Islet of Langerhans (tissue), 1 donor: ENCODE results near the gene PCDHAC2.

ENCODE experiments used
- FAIRE-seq: peaks from one replicate; lab custom pipeline; 2011; peaks lifted over from hg19 to GRCh38; lab: Jason Lieb, UNC

PCDHAC2 gene

DNA sequence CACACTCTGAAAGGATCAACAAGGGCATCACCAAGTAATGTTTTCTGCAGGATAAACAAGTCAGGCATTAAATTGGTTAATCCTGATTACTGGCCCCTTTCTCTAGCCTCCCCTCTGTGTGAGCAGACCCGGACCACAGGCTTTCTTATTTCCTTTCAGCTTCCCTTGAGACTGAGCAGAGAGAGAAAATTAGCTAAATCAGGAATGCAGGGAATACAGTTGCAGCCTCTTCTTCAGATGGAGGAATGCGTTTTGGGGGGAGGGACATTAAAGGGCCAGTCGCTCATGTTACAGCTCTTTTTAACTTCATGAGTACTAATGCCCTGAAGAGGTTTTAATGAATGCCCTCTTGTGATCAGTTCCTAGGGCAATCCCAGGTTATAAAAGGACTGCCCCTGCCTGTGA lies 19.8 kb downstream of the PCDHAC2 start:
- no peak for FAIRE-seq

DNA sequence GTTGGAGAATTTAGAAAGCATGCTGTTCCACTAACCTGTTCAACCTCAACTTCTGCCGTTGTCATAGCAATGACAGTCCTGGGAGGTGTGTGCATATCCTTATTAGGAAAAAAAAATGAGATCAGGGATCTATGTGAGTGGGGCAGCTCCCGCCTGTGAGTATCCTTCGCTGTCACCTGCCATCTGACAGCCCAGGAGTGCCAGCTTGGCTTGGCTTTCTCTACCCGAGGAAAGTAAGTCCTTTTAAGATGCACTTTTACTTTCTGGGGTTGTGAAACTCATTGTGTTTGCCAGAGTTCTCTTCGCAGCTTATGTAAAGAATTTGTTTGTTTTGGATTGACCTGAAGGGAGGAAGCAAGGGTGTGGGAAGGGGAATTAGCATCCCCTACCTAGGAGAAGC lies 21.8 kb downstream of the PCDHAC2 start:
- no peak for FAIRE-seq

DNA sequence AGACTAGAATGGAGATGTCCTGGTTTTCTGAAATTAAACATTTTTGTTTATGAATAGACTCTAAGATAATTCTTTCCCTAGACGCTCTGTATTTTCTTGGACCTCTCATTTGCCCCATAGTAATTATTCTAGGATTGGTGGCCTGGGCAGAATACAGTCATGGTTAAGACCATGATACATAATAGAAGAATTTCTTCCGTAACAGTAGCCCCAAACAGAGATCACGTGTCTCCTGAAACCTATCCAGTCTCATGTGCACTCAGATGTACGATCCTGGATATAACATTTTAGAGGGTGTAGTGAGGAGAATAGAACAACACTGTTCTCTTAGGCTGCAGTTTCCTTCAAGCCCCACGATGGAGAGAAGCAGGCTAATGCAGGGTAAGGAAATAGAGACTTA lies 22.3 kb downstream of the PCDHAC2 start:
- no peak for FAIRE-seq

DNA sequence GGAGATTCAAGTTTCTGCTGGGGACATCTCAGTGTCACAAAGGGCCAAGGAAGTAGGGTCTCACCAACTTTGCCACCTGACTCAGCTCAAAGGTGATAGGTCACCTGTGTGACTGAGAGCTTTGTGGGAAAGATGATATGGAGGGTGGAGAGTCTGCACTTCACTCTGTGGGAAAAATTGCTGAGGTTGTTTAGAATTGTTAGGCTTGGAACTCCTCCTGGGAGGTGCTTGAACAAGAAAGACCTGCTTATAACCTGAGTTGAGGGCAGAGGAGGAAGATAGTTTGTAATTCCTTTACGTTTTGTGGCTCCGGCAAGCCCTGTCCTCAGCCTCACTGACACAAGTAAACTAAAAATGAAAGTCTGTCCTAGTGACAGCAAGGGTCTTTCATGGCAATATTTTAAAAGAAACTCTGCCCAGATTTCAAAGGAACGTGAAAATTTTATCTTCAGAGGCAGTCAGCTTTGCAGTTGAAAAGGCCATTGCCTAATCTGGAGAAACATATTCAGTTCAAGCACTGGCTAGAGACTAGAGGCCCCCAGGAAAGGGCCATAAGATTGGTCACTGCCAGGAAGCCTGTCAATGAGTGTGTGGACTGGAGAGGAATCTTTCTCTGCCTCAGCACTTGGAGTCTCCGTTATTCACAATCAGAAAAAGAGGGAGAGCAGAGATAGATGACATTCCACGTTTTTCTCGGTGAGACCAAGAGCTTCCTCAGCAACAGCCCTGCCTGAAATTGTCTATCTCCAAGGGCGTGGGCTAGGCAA lies 23.2 kb downstream of the PCDHAC2 start:
- no peak for FAIRE-seq

DNA sequence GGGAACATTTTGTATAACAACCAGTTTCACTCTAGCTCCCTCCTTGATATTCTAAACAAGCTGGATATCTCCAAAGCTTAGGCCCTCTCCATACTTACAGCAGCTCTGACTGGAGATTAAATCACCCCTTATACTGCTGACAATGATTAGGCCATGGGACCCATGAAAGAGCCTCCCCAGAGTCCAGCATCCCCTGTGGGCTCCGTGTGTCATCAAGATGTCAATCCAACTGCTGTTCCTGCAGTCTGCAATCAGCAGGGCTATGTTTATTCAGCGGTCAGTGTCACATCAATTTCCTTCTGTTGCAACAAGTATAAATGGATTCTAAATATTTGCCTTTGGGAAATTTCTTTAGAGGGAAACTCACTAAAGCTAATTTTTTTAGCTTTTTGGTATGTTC lies 26.6 kb downstream of the PCDHAC2 start:
- no peak for FAIRE-seq

DNA sequence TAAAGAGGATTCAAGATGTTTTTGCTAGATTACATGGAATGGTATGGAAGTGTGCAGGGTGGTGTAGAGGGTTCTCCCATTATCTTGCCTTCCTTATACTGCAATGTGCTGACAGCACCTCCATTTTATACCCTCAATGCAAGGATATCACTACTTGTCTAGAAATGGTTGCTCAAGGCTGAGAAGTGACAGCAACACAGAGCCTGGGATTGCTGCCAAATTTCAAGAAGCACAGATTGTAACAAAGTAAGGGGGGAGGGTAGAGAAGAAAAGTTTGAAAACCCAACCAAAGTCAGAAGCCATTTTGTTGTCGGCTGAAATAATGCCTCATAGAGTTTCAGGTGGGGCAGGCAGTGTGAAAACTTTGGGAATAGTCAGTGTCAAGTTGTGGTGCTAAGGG lies 29.8 kb downstream of the PCDHAC2 start:
- FAIRE-seq, result no peak

DNA sequence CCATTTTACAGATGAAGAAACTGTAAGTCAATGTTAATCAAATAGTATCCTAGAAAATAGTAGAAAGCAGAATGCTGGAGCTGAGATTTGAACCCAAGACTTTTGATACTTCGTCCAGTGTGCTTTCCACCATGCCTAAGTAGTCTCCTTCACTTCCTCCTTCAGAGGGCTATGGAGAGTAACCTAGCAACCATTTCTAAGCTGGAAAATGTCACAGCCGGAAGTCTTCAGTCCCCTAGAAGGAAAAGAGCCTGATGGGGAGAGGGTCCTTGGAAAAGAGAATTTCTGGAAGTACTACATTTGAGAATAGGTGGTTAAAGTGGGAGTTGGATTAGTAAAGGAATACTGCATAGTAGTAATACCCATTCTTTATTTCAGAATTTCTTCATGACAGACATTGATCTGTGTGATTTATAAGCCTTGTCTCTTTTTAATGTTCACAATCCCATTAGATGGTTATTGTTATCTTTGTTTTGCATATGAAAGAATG lies 32.7 kb downstream of the PCDHAC2 start:
- no peak for FAIRE-seq

DNA sequence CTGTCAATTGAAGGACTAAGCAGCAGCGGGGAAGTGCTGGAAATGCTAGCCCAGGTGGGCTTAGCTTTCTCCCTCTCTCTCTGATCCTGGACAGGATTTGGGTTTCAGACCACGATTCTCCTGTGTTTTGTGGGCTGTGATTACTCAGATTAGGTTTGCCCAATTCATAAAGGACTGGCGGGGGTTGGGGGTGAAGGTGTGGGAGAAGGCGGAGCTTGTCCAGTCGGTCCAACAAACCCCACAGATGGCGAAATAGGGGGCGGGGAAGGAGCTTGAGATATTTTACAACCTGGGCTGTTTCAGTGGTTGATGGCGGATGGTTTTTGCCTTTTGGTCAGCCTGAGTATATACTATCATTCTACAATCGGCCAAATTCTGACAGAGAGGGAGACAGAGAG lies 35.2 kb downstream of the PCDHAC2 start:
- no peak for FAIRE-seq

DNA sequence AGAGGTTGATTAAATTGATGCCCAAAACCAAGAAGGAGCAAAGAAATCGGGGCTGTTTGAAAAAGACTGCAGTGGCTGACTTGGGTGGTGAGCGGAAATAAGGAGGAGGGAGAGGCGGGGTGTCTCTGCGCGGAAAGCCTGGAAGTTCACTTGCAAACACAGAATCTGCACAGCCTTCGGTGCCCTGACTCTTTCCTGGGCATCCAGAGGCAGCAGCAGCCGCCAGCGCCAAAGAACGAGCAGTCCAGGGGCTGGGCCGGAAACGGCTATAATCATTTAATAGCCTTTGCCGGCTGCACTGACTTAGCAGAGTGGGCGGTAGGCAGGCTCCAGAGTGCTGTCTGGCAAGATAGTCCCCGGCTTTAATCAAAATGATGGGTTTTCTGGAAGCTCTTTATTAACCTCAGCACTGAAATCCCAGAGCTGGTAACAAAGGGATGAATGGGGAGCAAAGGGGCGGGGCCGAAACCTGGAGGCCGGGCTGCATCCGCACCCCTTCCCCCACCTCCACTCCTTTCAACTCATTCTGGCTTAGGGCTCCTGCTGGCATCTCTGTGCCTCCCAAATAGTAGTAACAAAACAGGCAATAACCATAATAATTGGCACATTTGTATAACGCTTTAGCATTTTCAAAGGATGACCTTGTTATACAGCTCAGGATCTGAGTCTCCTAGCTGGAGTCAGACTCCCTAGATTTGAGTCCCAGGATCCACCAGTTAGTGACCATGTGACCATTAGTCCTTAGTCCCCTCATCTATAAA lies 35.7 kb downstream of the PCDHAC2 start:
- no peak for FAIRE-seq

DNA sequence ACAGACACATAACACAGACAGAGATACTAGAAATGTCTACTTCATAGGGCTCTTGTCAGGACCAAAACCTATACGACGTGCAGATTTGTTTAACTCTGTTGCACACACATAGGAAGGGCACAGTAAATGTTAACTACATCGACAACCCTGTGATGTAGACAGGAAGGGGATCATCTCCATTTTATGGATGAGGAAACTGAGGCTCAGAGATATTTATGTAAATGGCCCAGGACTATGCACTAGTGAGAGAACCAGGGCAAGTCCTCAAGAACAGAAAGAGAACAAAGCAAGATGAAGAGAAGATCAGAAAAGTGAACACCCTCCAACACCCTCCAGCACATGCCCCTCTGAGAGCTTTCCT lies 36.3 kb downstream of the PCDHAC2 start:
- no peak for FAIRE-seq

DNA sequence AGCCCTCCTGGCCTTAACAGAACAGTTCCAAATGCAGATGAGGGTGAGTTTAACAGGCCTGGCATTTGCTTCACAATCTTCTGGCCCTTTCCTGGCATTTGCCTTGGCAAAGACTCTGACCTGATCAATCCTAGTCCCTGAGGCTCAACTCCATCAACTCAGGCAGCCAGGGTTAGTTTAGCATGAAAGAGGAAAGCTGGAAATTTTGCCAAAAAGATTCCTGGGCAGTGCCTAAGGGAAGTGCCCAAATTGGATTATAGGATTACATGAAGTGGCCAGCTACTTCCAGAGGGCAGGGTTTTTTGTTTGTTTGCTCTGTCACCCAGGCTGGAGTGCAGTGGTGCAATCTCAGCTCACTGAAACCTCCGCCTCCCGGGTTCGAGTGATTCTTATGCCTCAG lies 36.8 kb downstream of the PCDHAC2 start:
- FAIRE-seq, result no peak

DNA sequence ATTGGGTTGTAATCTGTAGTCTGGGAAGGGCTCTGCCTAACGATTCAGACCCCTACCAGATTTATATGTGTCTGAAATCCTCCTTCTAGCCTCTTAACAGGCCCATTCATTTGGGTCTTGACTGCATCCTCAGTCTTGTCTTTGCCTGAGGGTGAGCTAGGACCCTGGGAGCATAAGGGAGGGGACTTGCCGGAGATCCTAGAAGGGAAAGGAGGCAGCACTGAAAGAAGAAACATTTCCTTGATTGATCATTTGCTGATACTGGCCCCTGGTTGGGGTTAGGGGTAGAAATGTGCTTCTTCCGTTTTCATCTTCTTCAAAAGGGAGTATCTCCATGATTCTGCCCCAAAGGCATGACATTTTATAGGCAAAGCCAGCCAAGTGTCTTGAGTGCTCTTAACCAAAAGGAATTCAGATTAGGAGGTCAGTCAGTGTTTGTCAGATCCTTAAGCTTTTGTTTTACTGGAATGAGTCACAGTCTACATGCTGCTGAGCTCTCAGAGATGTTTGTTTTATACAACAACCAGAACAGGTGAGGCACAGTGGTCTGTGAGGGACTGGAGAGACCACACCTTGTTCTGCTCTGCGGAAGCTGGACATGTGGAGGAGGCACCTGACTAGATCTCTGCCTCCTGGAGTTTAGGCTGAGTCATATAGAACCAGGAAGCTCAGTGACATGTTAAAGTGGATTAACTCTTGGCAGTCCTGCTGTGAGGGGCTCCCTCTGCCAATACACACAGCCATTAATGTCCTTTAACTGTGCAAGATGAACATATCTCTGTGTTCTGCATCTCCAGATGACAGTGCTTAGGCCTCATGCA lies 37.7 kb downstream of the PCDHAC2 start:
- no peak for FAIRE-seq

DNA sequence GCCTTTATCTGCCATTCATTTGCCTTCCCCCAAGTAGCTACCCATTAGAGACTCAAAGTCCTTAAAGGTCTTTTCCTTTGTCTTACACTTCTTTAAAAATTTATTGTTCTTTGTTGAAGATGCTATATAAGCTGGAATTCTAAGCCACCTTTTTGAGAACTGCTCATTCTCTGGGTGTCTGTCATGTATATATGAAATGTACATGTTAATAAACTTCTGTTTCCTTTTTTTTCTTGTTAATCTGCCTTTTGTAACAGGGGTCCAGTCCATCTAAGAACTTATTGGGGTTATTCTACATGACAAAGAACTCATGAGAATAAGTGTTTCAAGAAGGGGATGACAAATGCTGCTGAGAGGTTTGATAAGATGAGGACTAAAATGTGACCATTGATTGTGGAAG lies 41.5 kb downstream of the PCDHAC2 start:
- FAIRE-seq, result peak; percentile 13

DNA sequence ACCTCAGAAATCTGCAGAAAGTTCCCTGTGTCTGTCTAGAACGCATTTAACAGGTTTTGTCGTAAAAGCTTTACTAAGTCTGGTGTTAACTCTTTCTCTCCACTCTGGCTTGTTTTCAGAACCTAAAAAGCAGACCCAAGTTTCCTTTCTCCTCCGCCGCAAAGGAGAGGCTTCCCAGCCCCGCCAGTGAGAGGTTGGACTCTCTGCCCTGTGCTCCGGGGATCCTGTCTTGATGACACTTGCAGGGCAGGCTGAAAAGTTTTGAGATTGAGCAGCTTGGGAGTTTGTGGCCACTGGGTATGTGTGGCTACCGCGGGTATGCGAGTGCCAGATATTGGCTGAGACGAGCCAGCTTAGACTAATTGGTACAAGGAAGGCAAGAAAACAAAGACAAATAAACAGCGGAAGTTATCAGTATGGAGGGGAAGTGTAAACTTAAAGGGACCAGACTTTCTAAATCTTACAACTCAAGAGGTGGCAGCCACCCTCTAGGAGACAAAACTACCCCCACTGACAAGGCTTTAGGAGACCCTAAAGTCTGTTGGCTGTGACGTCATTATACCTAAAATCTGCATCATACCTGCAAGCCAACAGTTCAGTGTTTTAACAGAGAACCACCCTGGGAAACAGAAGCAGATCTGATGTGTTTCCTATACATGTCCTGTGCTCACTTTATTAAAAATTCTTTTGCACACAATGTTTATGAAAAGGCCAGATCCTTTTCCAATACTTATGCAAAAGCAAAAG lies 43.9 kb downstream of the PCDHAC2 start:
- FAIRE-seq, result no peak

DNA sequence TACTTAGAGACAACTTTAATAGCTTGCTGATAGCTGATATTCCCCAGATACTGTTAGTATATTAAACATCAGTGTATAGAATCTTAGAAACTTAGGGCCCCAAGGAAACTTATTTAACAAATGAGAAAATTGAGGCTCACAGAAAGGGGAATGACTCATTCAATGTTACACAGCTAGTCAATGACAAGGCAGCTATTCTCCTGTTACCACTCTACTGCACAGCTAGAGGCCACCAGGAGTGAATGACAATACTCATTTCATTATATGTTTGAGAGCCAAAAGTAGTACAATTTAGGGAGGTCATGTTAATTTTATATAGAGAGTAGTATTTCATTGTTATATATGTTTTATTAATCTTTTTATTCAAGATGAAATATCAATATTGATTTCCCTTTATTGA lies 51.7 kb downstream of the PCDHAC2 start:
- FAIRE-seq, result no peak
